Lower leg skin (tissue), 3 donors: ENCODE results near the gene MTM1.

ENCODE experiments used
- POLR2A ChIP-seq, 2 donors: fragments of 450-650 bp; IDR thresholded peaks; one replicate each; pipeline ENCODE4 v1.6.1; 2016 to 2017; ENCODE audit warnings: antibody characterized with exemption in 2 of 2, mild to moderate bottlenecking in 1 of 2, moderate library complexity in 1 of 2
- TF ChIP-seq, protein P1 (sequence below), 3 donors: fragments of 450-650 bp; IDR thresholded peaks; one replicate each; pipeline ENCODE4 v1.5.1; 2016; ENCODE audit warnings: antibody characterized with exemption in 3 of 3, mild to moderate bottlenecking in 3 of 3, moderate library complexity in 2 of 3

DNA sequence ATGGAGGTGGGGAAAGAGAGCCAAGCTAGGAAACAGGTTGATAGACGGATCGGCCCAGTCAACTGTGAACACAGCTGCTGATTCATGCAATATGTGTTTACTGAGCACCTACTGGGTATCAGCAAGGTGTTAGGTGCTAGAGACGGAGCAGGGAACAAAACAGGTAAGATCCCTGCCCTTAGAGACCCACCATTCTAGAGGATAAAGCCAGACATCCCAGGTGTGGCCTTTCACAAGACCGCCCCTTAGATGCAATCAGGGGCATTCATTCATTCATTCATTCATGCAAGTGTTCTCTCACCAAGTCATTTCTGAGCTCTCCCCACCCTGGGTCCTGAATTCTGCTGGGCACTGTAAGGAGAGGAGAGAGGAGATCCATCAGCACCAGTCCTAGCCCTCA is 20.2 kb upstream of the MTM1 start:
- TF ChIP-seq, protein P1, sequence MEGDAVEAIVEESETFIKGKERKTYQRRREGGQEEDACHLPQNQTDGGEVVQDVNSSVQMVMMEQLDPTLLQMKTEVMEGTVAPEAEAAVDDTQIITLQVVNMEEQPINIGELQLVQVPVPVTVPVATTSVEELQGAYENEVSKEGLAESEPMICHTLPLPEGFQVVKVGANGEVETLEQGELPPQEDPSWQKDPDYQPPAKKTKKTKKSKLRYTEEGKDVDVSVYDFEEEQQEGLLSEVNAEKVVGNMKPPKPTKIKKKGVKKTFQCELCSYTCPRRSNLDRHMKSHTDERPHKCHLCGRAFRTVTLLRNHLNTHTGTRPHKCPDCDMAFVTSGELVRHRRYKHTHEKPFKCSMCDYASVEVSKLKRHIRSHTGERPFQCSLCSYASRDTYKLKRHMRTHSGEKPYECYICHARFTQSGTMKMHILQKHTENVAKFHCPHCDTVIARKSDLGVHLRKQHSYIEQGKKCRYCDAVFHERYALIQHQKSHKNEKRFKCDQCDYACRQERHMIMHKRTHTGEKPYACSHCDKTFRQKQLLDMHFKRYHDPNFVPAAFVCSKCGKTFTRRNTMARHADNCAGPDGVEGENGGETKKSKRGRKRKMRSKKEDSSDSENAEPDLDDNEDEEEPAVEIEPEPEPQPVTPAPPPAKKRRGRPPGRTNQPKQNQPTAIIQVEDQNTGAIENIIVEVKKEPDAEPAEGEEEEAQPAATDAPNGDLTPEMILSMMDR (IDR thresholded peaks at IDR 0.05), result no peak
- no peak for TF ChIP-seq POLR2A (IDR thresholded peaks at IDR 0.05)
